Left cardiac atrium (tissue), 4 donors: ENCODE measurements around the gene GP1BB. TPM values are rescaled to one million over a fixed set of nuclear protein-coding genes. Genes with fewer than 3 reads are reported as not detected.
"Not testable (repeated sequence)": the region's sequence is repeated elsewhere in the genome, so short reads cannot be mapped to it uniquely, and the experiment has no call there.

Experiments used
- ATAC-seq, 2 donors: fragments of 200-7000 bp; cut with Tn5 transposase; one replicate each; pipeline ENCODE4 v1.9.1; 2020; ENCODE audit warnings: mild to moderate bottlenecking in 2 of 2, moderate library complexity in 2 of 2
- DNase-seq: peaks from one replicate; pipeline ENCODE4 v3.0.0-alpha.2; 2020
- intact Hi-C, 2 donors: fragments of 100-400 bp; cut with DNase I; formaldehyde crosslinking; loops; one replicate each; pipeline versions ENCODE4 v1.14.1 to v1.15.1; 2022 to 2023
- total RNA-seq, 2 donors: library from RNA; stranded (reverse); fragmentation: NEBNext Ultra II Directional; extraction: Animal tissue kit (Norgen Biotek cat#: 25700); gene quantifications; one replicate each; pipeline ENCODE4 v1.2.1, GENCODE V29; 2021
- donor health status: DM: no; HTN: yes; CAD: no.
- donor health status: DM: no; HTN: yes; CAD: no; lungs with severe emphysema.
- donor health status: DM: yes; HTN: yes; CAD: no.
- donor health status: Dilated cardiomyopathy.

GP1BB gene
- total RNA-seq, 2 donors from 2014 or later: not detected

GRCh38 chr22:19691721-19692341 lies 31.5 kb upstream of the GP1BB start:
- intact Hi-C loops: loop anchor here in 1 of 2 donors (10.0 kb wide), 1 partner anchor 57 kb away; no protein-coding TSS in a partner anchor
- DNase-seq (no peak), ATAC-seq (peak; percentile 31 to 76)

DNA sequence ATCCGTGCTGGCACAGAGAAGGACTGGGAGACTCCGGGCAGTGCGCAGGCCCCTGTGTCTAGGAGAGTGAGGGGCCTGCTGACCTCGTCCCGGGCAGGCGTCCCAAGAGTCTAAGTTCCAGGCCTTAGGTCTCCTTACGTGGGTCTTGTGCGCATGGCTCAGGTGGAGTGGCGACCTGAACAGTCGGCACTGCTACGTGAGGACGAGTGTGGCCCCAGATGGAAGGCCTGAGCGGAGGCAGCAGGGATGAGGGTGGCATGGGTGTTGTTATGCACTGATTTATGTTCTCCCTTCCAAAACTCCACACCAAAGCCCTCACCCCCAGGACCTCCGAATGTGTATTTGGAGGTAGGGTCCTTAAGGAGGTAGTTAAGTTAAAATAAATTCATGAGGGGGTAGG lies 29.8 kb upstream of the GP1BB start:
- ATAC-seq (no peak), DNase-seq (no peak)
- intact Hi-C loops: loop anchor here in 1 of 2 donors (10.0 kb wide), 1 partner anchor 59 kb away; no protein-coding TSS in a partner anchor

DNA sequence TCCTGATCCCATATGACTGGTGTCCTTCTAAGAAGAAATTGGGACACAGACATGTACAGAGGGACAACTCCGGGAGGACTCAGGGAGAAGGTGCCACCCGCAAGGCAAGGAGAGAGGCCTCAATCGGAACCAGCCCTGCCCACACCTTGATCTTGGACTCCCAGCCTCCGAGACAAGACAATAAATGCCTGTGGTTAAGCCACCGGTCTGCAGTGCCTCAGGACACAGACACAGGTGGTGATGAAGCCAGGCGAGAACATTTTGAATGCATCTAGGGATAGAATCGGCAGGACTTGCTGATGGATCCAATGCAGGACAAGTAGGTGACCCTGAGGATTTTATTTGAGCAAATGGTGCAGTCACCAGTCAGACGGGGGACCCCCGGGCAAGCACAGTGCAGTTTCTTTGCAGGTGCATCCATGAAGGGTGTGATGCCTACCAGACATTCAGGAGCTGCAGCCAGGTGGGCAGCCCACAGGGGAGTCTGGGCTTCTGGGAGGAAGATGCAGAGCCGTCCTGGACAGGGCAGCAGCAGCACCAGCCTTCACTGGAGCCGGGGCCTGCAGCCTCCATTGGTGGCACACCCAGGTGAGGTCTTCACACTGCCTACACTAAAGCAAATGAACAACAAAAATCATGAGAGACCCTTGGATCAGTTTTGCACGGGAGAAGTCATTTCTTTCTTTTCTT lies 29.2 kb upstream of the GP1BB start:
- DNase-seq (no peak), ATAC-seq (no peak)
- intact Hi-C loops: loop anchor here in 1 of 2 donors (10.0 kb wide), 1 partner anchor 59 kb away; no protein-coding TSS in a partner anchor

DNA sequence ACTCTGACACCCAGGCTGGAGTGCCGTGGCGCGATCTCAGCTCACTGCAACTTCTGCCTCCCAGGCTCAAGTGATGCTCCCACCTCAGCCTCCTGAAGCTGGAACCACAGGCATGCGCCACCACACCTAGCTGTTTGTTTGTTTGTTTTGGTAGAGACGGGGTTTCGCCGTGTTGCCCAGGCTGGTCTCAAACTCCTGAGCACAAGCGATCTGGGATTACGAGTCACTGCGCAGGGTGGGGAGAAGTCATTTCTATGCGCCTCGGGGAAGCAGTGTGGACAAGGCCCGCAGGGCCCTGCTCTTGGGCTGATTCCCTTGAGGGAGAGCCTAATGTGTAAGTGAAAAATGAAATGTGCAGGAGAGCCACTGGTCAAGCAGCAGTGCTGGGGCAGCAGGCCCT lies 28.6 kb upstream of the GP1BB start:
- no peak for DNase-seq
- intact Hi-C loops: loop anchor here in 1 of 2 donors (10.0 kb wide), 1 partner anchor 60 kb away; no protein-coding TSS in a partner anchor
- ATAC-seq: no peak

- intact Hi-C loops: loop anchor here in 1 of 2 donors (10.0 kb wide), 1 partner anchor 62 kb away; no protein-coding TSS in a partner anchor
- ATAC-seq (no peak), DNase-seq (no peak)
Measured at GRCh38 chr22:19696504-19697276, 26.6 kb upstream of the GP1BB start.

- not testable (repeated sequence) for DNase-seq
Measured at GRCh38 chr22:19697871-19698270, 25.5 kb upstream of the GP1BB start.

DNA sequence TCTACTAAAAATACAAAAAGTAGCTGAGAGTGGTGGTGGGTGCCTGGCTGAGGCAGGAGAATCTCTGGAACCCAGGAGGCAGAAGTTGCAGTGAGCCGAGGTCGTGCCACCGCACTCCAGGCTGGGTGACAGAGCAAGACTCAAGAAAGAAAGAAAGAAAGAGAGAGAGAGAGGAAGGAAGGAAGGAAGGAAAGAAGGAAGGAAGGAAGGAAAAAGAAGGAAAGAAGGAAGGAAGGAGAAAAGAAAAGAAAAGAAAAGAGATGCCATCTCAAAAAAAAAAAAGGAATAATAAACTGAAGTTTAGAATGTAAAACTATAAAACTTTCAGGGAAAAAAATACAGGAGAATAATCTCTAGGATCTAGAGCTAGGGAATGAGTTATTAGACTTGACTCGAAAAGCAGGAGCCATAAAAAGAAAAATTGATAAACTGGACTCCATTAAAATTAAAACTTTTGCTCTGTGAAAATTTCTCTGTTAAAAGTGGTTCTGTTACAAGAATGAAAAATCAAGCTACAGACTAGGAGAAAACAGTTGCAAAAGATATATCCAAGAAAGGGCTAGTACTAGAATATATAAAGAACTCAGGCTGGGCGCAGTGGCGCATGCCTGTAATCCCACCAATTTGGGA lies 22.4 kb upstream of the GP1BB start:
- no peak for DNase-seq
- intact Hi-C loops: no loop called here
- no peak for ATAC-seq

More at GRCh38 chr22:19697871-19698270, 25.5 kb upstream of the GP1BB start:
- intact Hi-C loops: loop anchor here in 1 of 2 donors (10.0 kb wide), 1 partner anchor 63 kb away; no protein-coding TSS in a partner anchor
- not testable (repeated sequence) for ATAC-seq

DNA sequence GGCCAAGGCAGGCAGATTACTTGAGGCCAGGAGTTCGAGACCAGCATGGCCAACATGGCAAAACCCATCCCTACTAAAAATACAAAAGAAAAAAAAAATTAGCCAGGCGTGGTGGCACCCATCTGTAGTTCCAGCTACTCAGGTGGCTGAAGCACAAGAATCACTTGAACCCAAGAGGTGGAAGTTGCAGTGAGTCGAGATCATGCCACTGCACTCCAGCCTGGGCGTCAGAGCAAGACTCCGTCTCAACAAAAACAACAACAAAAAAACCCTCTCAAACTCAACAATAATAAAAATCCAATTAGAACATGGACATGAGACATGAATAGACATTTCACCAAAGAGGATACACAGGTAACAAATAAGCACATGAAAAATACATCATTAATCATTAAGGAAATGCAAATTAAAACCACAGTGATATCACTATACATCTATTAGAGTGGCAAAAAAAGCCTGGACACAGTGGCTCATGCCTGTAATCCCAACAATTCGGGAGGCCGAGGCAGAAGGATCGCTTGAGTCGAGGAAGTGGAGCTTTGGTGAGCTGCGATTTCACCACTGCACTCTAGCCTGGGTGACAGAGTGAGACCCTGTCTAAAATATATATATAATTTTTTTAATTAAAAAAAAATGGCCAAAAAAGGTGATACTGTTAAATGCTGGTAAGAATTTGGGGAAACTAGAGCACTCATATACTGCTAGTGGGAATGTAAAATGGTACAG lies 21.8 kb upstream of the GP1BB start:
- DNase-seq: no peak
- no peak for ATAC-seq
- intact Hi-C loops: no loop called here

GRCh38 chr22:19703869-19704268 lies 19.5 kb upstream of the GP1BB start:
- intact Hi-C loops: no loop called here
- DNase-seq: no peak
- ATAC-seq: no peak

GRCh38 chr22:19704355-19705015 lies 18.9 kb upstream of the GP1BB start:
- intact Hi-C loops: no loop called here
- no peak for DNase-seq
- no peak for ATAC-seq

DNA sequence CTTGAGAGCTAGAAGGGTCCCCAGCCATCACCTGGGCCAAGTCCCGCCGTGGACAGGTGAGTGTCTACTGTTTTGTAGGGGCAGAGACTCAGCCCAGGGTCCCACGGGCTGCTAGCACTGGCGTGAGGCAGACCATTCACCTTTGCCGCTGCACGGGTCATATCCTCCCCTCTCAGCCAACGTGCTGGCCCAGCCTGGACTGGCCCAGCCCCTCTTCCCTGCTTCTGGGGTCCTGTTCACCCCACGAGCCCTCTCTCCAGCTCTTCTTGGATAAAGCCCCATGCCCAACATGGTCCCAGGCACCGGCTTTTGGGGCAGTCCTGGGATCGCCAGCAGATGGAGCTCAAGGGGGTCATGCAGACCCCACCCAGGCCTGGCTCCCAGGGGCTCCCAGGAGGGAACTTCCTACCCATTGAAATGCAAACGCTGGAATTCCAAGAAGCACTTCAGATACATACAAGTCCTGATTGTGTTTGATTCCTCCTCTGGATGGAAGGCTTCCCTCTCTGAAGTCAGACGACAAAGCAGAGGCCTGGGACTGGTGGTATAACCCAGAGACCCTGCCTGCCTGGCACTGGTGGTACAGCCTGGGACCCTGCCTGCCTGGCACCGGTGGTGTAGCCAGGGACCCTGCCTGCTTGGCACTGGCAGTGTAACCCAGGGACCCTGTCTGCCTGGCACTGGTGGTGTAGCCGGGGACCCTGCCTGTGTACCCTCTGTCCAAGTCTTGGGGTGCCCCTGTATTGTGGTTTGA lies 18.0 kb upstream of the GP1BB start:
- ATAC-seq (no peak), DNase-seq (no peak)
- intact Hi-C loops: no loop called here

GRCh38 chr22:19706661-19707151 lies 16.6 kb upstream of the GP1BB start:
- no peak for ATAC-seq
- intact Hi-C loops: no loop called here
- DNase-seq: no peak

- no peak for DNase-seq
- intact Hi-C loops: no loop called here
Measured at GRCh38 chr22:19707347-19708290, 15.7 kb upstream of the GP1BB start.

DNA sequence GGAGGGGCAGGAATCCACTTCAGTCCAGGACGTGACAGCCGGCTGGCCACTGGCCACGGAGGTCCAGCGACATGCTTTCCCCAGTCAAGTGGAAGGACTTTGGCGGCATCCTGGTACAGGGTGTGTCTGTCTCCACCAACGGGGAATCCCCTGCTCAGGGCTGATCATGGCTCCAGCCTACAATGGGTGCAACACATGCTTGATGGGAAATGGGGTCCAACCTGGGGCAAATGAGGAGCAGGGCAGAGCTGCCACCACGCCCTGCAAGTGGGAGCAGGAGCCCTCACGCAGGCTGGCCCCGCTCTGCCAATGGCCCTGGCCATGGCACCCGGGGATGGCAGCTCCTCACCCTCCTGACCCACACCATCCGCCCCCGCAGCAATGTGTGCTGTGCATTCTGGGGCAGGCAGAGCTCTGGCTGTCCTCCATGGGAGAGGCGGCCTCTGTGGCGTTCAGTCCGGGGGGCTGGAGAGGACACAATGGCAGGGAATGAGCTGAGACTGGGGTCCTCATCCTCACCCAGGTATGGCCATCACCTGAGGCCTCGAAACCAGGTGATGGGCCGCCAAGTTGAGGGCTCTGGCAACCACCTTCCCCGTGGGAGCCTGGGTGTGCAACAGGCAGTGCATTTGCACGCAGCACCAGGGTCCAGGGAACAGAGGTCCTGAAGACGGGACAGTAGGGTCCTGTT lies 14.9 kb upstream of the GP1BB start:
- ATAC-seq: no peak
- intact Hi-C loops: no loop called here
- no peak for DNase-seq

More at GRCh38 chr22:19707347-19708290, 15.7 kb upstream of the GP1BB start:
- no peak for ATAC-seq

GRCh38 chr22:19709063-19709769 lies 14.1 kb upstream of the GP1BB start:
- intact Hi-C loops: no loop called here
- DNase-seq: peak; percentile 71
- peak; percentile 21 to 48 for ATAC-seq
